ENCODE measurements around the gene IFT122.

DNA sequence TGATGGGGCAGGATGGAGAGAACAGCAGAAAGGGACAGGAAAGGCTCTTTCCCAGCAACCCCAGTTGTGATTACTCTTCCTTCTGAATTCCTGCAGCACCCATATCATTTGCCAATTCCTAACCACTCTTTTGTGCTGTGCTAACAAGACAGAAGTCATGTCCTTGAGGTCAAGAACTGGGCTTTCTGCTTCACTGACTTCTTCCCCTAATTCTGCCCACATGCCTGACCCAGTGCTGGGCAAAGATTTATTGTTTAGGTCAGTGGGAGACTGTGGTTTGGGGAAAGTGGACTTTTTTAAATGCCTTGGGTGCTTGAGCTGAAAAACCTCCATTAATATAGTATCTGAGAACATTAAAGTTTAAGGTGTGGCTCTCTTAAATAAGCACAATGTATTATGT is 7.4 kb upstream of the IFT122 start:
- TF ChIP-seq CTCF (IDR thresholded peaks at IDR 0.05) (no peak), POLR2A (IDR thresholded peaks at IDR 0.05) (no peak)

All from right lobe of liver (tissue), 4 donors.